HCEC 1CT (cell line): ENCODE results near the gene RFT1.
"Not testable (repeated sequence)": the region's sequence is repeated elsewhere in the genome, so short reads cannot be mapped to it uniquely, and the experiment has no call there.

Source experiments
- DNase-seq: peaks from one replicate; pipeline ENCODE4 v3.0.0-alpha.2; 2017

The RFT1 gene

DNA sequence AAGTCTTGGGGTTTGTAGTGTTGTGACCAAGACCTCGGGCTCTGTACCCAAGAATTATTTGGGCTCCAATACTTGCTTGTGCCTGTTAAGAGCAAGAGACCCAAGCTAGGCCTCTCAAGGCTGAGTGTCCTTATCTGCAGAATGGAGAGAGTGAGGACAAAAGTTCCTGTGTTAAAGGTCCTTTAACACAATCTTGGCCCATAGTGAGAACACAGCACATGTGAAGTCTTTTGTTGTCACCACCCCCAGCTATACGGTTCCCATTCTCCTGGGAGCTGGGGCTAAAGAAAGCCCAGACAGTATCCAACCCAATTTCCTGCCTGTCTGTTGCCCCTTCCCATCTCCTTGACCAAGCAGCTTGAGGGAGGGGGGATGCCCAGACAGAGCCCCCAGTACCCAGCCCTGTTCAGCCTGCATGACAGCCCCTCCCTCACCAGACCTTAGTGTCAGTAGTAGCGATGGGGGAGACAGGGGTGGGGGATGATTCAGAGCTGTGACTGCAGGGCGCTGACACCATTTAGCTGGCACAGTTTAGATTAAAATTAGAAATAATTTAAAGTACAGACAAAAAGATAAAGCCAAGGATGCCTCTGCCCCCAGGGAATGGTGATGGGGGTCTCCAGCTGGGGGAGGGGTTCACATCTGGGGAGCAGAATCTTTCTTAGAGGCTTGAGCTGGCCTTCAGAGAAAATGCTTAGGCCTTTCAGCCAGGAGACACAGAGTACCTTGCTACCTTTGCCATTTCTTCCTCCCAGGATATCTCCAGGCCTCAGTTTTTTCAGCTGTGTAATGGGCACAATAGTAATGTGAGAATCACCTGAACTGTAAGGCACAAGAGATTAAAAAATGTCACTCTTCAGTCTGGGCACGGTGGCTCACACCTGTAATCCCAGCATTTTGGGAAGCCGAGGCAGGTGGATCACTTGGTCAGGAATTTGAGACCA lies 33.5 kb upstream of the RFT1 start:
- DNase-seq = no peak

DNA sequence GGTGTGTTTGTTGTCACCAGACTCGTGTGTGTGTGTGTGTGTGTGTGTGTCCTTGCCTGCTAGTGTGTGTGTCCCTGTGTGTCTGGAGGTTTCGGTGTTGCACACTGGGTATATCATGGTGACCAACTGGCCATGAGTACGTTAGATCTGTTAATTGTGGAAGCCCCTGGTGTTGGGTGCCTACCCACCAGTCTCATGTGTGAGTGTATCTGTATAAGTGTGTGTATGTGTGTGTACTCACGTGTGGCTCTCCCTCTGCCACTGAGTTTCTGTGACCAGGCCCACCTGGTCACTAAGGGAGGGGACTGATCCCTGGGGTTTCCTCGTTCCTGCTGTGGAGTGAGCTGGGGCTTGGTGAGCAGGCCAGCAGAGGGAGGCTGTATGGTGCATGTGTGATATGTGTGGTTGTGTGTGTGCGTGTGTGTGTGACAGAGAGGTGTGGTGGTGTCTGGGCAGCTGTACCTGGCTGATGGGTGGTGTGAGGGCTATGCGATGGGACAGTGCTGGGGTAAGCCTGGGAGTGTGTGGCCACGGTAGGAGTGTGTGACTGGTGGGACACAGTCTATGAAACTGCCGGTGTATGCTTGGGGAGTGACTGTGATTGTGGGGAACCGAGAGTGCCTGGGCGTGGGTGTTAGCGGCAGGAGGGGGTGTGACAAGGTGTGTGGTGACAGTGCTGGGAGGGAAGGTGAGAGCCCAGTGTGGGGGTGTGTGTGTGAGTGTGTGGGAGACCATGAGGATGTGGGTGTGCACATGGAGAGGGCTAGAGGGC lies 32.6 kb upstream of the RFT1 start:
- DNase-seq = no peak

DNA sequence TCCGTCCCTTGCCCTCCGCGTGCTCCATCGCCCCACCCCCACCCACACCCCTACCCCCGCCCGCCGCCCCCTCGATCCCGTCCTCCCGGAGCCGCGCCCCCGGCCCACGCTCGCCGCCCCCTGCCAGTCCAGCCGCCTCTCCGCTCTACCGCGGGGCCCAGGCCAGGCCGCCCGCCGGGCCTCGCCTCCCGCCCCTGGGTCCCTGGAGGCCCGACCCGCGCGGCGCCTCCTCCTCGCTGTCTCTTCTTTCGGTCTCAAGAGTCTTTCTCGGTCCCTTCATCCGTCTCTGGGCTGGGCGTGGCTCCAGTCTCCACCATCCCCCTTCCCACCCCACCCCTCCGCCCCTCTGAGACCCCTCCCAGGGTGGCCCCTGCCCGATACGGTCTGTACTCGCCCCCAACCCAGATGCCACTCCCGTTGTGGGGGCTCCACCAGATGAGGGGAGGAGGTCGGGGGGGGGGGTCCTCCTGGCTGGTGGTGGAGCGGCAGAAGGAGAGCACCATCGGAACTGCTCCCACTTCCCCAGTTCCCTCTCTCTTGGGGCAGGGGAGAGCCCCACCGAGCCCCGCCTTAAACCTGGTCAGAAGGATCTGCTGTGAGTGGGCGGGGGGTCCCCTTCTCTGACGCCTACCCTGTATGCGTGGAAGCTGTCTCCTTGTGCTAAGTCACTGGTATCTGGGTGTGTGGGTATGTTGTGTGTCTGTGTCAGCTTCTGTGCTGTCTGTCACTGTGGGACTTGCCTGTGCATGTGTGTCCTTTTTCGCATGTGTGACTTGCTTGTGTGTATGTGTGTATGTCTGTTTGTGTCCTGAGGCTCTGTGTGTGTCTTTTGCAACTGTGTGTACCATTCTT lies 31.8 kb upstream of the RFT1 start:
- no peak for DNase-seq

DNA sequence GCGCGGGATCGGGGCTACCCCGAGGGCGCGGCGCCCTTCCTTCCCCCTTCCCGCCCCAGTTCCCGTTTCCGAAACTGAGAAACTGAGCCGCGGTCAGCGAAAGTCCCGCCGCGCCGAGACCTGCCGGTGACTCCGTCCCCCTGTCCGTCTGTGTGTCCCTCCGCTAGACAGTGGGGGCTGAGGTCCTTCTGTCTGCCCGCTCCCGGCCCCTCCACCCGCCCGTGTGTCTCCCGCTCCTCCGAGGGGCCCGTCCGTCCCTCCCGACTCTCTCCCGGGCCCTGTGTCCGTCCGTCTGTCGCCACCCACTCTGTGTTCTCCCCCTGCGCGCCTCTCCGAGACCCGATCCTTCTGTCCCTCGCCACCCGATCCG lies 31.2 kb upstream of the RFT1 start:
- DNase-seq = no peak

DNA sequence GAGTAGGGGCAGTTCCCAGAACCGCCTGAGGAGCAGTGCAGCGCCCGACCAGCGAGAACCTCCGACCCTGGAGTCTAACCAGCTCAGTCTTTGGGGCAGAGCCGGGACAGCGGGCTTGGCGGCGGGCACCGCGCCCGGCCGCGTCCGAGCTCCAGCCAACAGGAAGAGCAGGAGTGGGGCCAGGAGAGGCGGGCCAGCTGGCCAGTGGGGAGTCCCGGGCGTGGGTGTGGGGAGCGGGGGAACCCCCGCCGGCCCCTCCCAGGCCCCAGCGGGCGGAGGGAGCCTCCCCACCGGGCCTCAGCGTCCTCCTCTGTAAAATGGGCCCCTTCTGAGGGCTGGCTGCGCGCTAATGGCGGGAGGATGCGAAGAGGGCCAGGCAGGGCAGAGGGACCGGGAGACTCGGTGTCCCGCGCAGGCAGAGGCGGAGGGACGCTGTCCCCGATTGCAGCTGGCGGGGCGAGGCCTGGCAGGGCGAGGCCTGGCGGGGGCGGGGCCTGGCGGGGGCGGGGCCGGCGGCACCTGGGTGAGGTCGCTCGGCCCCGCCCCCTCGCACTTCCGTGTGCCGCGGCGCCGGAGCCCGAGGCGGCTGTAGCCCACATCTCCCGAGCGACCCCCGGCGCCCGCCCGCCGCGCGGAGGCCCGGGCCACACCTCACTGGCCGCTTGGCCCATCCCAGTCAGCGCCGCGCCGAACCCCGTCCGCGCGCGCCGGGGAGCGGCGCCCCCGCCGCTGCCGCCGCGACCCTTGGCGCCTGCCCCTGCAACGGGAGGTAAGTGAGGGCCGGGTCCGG lies 30.6 kb upstream of the RFT1 start, which contains the start of gene PRKCD:
Gene PRKCD (plus strand): TSS at position 550 of the 790 bp plus-strand sequence. CDS start 17,214 bp downstream, outside the sequence.
- peak; percentile 88 for DNase-seq

DNA sequence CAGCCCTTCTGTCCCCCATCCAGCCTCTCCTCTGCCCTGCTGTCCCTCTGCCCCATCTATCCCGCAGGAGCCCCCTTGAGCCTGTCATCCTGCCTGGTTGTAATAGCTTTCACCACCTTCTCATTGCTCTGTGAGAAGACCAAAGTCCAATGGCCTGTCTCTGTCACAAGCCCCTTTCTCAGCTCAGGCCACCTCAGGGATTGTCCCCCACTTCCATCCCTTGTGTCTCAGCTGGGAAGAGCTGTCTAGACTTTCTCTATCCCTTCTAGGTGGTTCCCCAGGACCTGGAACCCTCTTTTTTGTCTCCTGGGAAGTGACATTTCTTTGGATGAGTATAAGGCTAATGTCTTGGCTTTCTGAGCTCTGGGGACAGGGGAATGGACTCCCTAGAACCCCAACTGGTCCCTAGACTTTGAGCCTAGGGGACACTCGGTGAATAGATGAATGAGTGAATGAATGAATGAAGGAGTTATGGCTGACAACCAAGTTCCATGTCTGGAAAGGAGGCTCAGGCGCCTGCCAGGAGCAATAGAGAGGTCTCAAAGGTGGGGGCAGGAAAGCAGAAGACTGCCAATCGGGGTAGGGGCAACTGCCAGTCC lies 29.9 kb upstream of the RFT1 start:
- DNase-seq = no peak

DNA sequence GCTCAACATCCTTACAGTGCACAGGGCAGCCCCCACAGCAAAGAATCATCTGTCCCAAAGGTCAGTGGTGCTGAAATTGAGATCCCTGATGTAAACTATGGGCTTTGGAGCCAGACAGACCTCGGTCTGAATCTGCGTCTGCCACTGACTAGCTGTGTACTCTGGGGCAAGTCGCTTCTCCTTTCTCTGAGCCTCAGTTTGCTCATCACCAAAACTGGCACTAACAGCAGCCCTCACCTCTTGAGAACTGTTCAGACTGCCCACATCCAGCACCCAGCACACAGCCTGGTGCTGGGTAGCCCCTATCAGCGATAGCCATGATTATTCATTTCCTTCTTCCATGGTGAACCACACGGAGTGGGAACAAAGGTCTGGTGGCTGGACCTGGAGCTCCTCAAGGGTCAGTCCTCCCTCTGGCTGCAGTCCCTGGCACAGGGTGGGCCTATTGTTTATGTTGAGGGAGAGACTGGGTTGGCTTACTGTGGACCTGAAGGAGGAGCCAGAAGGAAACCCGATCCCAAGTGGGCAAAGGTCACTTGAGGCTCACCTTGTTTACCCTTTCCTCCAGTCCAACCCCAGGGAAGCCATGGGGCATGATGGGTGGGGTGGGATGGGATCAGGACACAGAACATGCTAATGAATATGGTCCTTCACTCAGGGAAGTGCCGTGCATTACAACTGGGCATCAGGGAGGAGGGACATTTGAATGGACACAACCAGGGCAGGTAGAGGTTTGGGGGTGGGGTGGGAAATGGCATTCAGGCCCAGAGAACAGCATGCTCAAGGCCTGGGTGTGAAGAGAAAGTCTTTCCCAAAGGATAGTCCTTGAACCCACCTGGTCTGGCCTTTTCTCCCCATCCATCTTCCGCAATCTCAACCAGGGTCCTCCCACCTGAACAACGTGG lies 29.2 kb upstream of the RFT1 start:
- DNase-seq = no peak

DNA sequence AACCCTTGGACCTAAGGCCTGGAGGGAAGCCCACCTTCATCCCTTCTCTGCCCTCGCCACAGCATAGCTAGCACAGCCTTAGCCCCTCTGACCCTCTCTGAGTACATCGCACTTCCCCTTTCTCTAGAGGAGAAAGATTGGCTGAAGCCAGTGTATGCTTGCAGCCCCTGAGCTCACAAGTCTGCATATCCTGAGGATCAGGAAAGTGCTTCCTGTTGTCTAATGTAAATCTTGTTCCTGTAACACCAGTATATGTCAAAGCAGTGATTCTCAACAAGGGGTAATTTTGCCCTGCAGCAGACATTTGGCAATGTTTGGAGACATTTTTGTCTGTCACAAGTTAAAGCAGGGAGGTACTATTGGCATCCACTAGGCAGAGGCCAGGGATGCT lies 28.5 kb upstream of the RFT1 start:
- no peak for DNase-seq

DNA sequence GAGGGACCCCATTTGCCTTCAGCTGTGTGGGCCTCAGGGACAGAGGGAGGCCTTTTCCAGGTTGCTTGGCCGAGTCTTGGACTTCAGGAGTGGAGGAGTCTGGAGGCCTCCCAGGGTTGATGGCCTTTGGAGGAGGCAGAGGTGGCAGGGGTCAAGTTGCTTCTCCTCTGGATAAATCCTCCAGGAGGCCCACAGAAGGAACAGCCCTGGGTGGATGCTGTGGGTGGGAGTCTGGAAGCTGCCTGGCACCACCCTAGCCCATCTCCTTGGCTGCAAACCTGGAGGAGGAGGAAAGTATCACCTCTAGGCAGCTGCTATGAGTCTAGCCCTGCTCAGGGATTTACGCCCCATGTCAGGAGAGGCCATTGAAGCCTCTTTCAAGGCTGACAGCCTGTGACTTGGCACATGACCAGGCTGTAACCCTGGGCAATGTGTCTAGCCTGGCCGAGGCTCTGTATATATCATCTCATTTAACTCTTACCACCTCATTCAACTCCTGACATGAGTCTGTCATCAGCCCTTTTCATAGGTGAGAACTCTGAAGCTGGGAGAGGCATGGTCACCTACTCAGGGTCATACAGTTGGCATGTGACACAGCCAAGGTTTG lies 27.8 kb upstream of the RFT1 start:
- no peak for DNase-seq

DNA sequence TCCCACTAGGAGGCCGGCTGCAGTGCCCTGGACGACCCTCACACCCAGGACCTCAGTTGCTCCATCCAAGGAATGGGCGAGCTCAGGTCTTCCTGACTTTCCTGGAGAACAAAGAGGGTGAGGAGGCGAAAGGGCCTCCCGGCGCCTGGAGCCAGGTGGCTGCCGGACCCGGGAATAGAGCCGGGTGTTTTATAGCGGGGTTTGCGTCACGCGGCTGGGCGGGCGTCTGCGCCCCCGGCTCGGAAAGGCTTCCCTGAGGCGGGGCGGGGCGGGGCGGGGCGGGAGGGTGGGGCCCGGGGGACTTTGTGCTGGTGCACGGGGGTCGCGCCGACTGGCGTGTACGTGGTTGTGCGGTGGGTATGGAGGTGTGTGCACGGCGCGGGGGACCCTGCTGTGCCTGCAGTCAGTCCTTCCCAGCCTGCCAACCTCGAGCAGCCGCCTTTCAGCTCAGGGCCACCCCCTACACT lies 26.2 kb upstream of the RFT1 start:
- no peak for DNase-seq

DNA sequence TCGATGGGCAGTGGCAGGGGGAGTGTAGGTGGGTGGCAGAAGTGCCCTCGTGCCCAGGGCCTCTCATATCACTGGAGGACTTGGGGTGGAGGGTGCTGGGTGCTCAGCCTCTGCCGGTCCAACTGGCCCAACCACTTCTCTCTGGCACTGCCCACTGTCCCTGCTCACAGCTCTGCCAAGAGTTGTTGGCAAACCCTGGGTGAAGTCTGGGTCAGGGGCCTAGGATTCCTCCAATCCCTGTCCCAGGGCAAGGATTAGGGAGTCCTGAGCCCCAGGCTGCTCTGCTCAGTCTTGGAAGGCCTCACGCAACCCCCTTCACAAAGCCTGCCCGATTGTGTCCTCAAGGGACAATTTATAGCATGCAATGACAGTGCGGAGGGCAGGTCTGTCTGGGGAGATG lies 25.5 kb upstream of the RFT1 start:
- no peak for DNase-seq

DNA sequence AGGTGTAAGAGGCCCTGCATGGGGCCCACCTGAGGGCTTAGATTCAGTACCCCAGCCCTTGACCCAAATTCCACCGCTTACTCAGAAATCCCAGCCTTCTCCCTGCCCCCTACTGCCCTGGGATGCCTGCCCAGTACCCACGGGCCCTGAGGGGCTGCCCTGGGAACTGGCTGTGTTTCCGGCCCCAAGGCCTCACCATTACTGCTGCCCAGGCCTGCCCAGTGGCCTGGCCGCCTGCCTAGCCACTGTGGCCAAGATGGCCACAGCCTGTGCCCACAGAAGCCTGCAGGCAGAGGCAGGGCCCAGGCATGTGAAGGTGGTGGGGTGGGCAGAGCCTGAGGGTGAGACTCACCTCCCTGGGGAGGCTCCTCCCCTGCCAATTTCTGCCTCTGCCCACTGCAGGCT lies 24.6 kb upstream of the RFT1 start:
- DNase-seq = no peak

DNA sequence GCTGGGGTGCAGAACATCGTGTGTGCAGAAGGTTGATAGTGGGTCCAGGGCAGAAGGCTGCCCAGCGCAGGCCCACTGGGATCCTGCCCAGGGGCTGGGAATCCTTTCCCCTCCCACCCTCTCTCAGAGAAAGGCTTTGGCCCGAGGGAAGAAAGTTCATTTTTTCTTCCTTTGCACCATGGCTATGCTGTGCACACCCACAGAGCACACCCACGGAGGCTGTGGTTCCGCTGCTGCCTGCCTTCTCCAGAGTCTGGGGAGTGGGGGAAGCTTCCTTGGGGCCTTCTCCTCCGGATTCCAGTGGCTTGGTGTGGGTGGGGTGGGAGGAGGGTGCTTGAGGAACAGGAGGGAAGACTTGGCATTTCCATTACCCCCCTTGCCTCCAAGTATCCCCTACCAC lies 23.7 kb upstream of the RFT1 start:
- no peak for DNase-seq

DNA sequence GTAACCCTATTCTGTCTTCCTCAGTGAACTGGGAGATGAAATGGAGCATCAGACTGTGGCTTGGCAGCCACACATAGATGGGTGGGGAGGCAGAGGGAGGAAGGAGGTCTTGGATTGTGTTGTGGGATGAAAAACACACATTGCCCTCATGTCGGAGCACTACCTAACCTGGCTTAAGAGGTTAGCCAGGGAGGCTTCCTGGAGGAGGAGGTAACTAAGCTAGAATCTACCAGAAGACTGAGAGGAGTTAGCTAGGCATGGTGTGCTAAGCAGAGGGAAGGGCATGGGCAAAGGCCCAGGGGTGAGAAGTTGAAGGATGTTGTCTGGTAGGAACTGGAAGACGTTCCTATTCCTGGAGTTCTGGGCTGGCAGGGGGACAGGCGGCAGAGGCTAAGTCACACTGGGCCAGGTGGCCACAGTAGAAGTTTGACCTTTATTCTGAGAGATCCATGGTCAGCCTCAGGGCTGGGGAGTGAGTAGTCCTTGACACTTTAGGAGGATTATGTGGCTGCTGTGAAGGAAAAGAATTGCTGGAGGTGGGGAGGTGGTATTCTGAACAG lies 23.1 kb upstream of the RFT1 start:
- no peak for DNase-seq

DNA sequence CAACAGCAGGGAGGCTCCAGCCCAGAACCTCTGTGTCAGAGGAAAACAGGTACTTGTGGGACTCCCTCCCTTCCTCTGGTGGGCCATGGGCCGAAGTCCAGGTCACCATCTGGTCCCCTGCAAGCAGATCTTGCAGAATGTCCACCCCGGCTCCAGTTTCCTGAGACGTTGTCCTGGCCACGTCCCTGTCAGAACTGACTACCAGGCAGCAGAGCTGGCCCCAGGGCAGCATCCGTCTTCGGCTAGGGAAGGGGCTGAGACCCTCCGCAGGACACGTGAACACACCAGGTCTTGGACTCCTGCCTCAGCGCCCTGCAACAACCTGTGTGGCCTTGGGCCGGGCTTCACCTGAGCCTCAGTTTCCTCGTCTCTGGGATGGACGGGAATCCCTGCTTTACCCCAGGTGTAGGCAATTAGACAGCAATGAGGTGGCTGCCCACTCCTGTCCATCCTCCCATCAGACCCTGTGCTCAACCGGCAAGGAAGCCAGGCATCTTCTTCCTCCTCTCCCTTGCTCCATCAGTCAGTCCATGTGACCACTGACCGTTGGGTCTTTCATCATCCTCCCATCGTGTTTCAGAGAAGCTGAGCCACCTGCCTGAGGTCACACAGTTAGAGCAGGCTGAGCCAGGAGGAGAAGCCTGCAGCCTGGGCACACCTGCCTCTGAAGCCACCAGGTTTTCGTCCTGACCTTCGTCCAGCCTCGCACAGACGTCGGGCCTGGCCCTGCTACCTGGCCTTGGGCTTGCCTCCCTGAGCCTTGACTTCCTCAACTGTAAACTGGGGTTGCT lies 21.8 kb upstream of the RFT1 start:
- no peak for DNase-seq

DNA sequence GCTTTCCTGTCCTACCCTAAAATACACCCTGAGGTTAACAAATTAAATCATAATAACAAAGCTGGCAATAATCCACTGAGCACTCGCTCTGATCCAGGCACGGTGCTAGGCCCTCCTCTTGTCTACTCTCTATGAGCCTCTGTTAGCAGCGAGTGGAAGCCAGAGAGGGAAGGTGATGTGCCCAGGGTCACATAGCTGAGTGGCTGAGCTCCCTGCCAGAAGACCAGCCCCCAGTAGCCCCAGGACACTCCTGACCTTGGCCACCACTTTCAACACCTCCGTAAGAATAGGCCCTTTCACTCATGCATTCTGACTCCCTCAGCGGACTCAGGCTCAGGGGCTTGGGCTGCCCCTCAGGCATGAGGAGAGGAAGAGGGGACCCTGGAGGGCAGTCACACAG lies 21.2 kb upstream of the RFT1 start:
- DNase-seq = no peak

DNA sequence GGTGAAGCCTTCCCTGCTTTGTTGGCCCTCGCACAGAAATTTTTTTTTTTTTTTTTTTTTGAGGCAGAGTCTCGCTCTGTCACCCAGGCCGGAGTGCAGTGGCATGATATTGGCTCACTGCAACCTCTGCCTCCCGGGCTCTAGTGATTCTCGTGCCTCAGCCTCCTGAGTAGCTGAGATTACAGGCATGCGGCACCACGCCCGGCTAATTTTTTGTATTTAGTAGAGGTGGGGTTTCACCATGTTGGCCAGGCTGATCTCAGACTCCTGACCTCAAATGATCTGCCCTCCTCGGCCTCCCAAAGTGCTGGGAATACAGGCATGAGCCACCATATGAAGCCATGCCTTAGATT lies 20.8 kb upstream of the RFT1 start:
- DNase-seq = not testable (repeated sequence)

DNA sequence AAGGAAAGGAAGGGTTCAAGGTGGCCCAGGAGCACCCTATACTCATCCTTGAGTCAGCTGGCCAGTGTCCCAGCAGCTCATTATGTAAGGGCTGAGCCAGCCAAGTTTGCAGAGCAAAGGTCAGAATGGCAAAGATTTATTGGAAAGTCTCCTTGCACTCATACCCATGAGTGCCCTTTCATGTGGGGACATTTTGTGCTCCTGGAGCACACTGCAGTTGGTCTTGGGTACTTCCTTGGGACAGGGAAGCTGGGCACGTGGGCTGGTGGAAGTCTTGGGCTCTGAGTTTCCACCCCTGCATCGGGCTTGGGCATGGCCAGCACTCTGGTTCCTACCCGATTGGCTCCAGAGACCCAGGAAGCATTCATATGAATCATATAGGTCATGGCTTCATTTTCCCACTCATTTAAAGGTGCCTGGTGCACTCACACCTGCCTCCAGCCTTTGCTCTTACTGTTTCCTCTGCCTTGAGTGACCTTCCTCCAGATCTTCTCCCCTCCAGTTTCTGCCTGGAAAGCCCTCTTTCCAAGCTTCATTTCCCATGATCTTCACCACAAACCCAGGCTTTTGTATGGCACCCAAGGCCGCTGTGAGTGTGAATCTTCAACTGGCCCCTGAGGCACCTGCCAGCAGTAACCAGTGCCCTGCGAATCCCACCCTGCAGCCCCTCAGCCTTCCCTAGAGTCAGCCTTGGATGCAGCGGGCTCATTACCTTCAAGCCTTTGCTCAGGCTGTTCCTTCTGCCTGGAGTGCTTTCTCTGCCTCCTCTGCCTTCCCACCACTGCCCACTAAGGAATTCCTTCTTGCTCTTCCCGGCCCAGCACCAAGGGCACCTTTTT lies 20.2 kb upstream of the RFT1 start:
- peak; percentile 59 for DNase-seq
